ENCODE data around the gene CALB2.

Gene CALB2

GRCh38 chr16:71428385-71428784 lies 69.9 kb downstream of the CALB2 start:
- DNase-seq = no peak

- no peak for DNase-seq
These were observed 70.4 kb downstream of the CALB2 start for GRCh38 chr16:71428883-71429282.

GRCh38 chr16:71429581-71429980 lies 71.1 kb downstream of the CALB2 start:
- no peak for DNase-seq

GRCh38 chr16:71430744-71431143 lies 72.2 kb downstream of the CALB2 start:
- no peak for DNase-seq

- DNase-seq = no peak
These were observed 72.7 kb downstream of the CALB2 start for GRCh38 chr16:71431176-71431575.

GRCh38 chr16:71431991-71432390 lies 73.5 kb downstream of the CALB2 start:
- no peak for DNase-seq

GRCh38 chr16:71432906-71433305 lies 74.4 kb downstream of the CALB2 start:
- DNase-seq = no peak

- no peak for DNase-seq
These were observed 78.0 kb downstream of the CALB2 start for GRCh38 chr16:71436473-71436872.

GRCh38 chr16:71439523-71439922 lies 81.0 kb downstream of the CALB2 start:
- DNase-seq = no peak

All from GF-D8 (cell line).